Caki2 (cell line): ENCODE data around the gene RPA3. TPM values are rescaled to one million over a fixed set of nuclear protein-coding genes. Genes with fewer than 3 reads are reported as not detected.
A peak's percentile ranks its signal among the peaks of the same experiment; 100 is the strongest.

ENCODE experiments used
- DNase-seq: peaks from one replicate; pipeline ENCODE4 v3.0.0-alpha.2; 2015; ENCODE audit warnings: low read depth
- in situ Hi-C: cut with HindIII; loops from 2 replicates; pipeline ENCODE4 v1.10.0; 2016; ENCODE audit warnings: low sequenced_read_pairs, low pct_unique_long_range_greater_than_20kb, mixed read lengths
- total RNA-seq: library from RNA; depleted of rRNA; stranded (reverse); fragments of >200 nt; shearing (Covaris generic); gene quantifications from 2 replicates; pipeline ENCODE4 v1.2.3, GENCODE V29; 2014; ENCODE audit warnings: low replicate concordance; rRNA removed

RPA3 gene
- 78.6 and 92.9 TPM in 2 replicates for total RNA-seq

GRCh38 chr7:7718492-7718891 is at the start of gene RPA3:
Gene RPA3, minus strand, starts transcription at chr7:7718607. Its CDS starts 78,189 bp downstream, at chr7:7640418.
- no peak for DNase-seq
- in situ Hi-C loops = no loop called here

GRCh38 chr7:7766671-7767070 is 48.3 kb upstream of the RPA3 start:
- no peak for DNase-seq
- in situ Hi-C loops = no loop called here

DNA sequence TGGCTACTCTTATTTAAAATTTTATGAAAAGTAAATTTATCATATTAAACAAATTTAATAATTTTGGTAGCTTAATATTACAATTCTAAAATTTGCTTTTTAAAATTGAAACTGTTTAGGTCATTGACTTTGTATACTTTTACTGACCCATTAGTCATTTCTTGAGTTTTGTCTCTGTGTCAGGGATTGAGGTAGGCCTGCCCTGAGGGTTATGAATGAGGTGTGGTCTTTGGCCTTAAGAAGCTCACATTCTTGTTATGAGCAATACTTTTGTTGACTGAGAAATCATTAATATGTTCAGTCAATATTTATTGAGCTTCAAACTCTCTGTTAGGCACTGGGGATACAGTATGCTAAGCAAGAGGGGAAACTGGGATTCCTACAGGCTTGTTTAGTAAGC is 47.0 kb upstream of the RPA3 start:
- no peak for DNase-seq
- in situ Hi-C loops = no loop called here

DNA sequence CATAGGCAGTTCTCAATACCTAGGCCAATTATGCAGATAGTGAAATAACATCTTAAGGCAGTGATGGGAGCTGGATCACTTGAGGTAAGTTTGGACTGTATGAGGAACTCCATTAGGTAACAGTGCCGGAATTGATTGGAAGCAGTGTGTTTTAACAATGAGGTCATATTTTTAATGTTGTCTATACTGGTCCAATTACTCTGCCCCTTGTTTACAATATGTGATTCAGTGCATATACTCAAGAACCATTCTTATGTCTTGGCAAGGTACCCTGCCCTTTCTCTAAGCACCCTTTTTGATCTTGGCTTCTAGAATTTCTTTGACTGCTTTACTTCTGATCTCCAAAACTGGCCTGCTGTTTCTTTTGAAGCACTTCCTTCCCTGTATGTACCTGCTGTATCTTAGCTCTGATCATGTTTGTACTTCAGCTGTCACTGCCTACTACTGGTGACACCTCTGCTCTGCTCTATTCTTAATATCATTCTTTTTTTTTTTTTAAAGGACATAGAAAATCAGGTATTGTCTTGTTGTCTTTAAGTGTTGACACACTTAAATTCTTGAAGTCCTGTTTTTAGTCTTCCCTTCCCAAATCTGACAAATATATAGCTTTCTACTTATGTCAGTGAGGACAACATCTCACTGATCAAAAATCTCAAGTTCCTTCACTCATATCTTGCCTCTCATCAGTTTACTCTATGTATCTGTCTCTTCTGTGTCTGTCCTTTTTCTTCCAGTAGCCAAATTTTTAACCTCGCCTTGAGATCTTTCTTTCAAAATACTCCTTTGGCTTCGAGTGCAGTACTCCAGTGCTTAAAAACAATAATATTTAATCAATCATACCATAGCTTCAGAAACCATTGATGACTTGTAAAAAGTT is 46.4 kb upstream of the RPA3 start:
- no peak for DNase-seq
- in situ Hi-C loops = no loop called here

- peak; percentile 28 for DNase-seq
- in situ Hi-C loops = no loop called here
Observed at GRCh38 chr7:7761974-7762779, 43.8 kb upstream of the RPA3 start.

GRCh38 chr7:7761340-7761973 is 43.0 kb upstream of the RPA3 start:
- DNase-seq = peak; percentile 35
- in situ Hi-C loops = no loop called here

- no peak for DNase-seq
- in situ Hi-C loops = no loop called here
Observed at GRCh38 chr7:7757576-7757975, 39.2 kb upstream of the RPA3 start.

DNA sequence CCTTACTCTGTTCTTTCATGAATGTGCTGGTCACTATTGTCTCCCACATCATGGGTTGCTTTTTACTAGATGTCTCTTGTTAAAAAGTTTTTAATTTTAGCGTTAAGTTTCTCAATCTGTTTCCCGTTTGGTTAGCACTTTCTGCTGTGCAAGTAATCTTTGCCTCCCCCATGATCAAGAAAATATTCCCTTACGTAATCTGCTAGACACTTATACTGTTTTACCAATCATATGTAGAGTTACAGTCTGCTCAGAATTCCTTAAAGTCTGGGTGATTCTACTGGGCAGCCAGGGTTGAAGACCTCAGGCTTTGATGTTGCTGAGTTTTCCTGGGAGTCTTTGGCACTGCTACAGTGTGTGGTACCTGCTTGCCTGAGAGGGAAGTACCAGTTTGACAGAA is 38.2 kb upstream of the RPA3 start:
- in situ Hi-C loops = no loop called here
- no peak for DNase-seq

DNA sequence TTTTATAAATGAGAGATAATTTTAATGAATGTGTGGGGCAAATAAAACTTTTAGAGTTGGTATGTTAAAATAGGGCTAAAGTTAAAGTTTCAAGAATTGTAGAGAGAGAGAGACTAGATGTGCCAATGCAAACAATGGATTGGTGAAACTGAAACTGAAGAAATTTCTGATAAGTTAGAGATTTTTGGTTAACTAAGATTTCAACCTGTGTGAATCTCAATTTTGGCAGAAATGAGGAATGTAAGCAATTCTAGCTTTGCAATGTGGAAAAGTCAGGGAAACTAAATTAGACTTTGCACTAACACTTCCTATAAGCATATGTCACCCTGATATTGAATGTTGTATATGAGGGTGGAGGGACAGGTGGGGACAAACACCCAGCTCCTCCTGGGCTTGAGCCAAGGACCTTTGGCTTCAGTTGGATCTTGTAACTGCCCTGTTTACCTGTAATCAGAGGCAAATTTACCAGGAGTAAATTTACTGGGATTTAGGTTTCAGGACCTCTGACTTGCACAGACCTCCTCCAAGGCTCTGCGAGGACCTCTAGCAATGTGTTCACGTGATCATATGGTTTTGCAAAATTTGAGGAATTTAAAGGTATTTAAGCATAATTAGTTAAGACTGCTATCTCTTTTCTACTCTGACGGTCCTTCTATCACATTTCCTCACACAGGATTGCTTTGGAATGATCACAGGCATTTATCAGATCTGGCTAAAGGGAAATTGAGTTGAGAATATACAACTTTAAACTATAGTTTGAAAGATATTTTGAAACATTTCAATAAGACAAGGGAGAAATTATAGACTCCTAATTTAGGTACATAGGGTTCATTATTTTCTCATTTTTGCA is 33.1 kb upstream of the RPA3 start:
- DNase-seq = no peak
- in situ Hi-C loops = no loop called here

DNA sequence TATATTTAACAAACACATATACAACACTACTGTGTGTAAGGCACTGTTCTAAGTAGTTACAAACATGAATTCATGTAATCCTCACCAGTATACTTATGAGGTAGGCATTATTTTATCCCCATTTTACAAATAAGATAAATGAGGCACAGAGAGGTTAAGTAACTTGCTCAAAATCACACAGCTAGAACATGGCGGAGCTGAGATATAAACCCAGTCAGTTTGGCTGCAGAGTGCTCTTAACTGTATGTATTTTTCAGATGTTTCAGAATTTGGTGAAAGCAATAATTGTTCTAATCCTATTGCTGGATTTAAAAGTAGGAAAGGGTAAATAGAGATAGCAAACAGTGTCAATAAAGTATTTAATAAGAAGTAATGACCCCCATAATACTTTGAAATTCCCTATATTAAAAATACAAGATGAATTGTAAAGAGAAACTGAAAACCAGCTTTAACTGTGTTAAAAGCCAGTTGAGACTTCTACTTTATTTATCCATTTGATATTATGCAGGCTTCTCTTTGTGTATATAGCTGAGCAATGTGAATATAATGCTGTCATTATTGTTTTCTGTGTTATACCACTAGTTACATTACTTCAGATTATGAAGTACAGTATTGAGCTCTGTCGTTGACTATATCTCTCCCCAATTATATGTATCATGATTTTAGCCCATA is 32.3 kb upstream of the RPA3 start:
- in situ Hi-C loops = no loop called here
- no peak for DNase-seq

DNA sequence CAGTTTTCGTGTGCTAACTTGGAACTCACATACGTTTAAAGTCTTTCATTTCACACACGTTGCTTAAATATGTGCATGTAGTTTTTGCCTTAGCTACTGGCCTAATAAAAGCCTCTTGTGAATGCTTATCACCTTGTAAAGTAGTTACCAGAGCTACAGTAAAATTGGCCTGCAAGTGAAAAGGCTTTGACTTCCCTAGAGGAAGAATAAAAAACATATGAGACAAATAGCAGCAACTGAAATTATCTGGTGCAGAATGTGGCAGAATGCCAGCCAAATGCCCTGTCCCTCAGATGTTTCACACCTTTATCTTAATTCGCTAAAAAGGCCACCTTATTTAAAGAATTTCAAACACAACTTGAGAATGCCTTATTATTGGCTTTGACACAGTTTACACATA is 28.1 kb upstream of the RPA3 start:
- DNase-seq = no peak
- in situ Hi-C loops = no loop called here

DNA sequence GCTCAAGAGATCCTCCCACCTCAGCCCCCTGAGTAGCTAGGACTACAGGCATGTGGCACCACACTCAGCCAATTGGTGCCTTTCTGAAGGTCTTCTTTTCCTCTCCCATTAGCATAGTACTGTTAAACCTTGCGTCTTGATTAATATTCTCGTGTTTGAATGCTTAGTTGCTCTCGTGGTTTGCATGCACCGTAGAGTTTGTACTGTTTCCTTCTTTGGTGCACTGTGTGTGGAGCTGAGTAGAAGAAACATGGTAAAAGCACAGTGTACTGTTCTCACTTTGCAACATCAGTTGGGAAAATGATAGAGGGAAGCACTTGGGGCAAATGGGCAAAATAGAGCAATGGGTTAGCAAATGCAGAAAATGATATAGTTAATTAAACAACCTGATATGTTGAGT is 27.6 kb upstream of the RPA3 start:
- in situ Hi-C loops = no loop called here
- DNase-seq = no peak

- in situ Hi-C loops = no loop called here
- no peak for DNase-seq
Observed at GRCh38 chr7:7745258-7745657, 26.9 kb upstream of the RPA3 start.

DNA sequence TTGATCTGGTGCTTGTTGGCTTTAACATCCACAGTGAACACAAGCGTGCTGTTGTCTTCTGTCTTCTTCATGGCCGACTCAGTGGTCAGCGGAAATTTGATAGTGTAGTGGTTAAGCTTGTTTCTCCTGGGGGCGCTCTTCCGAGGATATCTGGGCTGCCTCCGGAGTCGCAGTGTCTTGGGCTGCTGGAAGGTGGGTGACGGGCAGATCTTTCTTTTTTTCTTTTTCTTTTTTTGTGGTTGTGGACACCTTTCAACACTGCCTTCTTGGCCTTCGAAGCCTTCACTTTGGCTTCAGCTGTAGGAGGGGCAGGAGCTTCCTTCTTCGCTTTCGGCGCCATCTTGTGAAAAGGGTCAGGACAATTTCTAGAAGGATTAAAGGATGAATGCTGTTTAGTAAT is 23.8 kb upstream of the RPA3 start:
- in situ Hi-C loops = no loop called here
- DNase-seq = no peak

DNA sequence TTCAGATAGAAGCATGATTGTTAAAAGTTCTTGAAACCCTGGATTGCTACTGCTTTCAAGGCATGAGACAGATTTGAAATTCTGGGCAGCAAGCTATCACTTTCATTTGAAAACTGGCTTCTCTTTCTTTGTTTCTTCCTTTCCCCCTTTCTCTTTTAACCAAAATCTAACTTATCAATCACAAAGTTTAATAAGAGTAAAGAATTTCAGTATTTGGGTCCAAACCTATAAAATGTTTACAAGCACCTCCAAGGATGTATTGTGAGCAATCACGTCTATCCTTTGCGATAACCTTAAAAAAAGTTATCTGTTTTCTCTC is 21.6 kb upstream of the RPA3 start:
- no peak for DNase-seq
- in situ Hi-C loops = no loop called here

- no peak for DNase-seq
- in situ Hi-C loops = no loop called here
Observed at GRCh38 chr7:7739204-7740036, 21.0 kb upstream of the RPA3 start.

DNA sequence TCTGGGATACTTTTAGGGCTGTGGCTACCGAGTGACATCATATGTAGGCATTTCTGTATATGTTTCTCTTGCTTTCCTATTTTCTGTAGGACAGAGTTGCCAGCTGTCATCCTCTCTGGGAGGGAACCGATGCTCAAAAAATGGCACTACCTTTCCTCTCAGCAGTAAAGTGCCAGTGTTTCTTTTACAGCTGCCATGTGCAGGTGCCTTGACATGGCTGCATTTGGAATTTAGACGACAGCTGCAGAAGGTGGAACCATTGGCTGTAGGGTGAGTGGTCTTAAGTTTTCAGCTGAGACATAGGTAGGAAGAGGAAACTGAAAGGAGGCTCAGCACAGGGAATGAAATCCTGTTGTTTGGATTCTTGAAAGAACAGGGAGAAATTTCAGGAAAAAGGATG is 20.2 kb upstream of the RPA3 start:
- in situ Hi-C loops = no loop called here
- no peak for DNase-seq
